Fibroblast of skin of left quadriceps (primary cell): ENCODE measurements around the gene UIMC1.
"Not testable (repeated sequence)": the region's sequence is repeated elsewhere in the genome, so short reads cannot be mapped to it uniquely, and the experiment has no call there.

Experiments used
- DNase-seq, 2 experiments: peaks; one replicate each; pipeline ENCODE4 v3.0.0-alpha.2; 2013; ENCODE audit warnings: low read depth in 2 of 2

The UIMC1 gene

DNA sequence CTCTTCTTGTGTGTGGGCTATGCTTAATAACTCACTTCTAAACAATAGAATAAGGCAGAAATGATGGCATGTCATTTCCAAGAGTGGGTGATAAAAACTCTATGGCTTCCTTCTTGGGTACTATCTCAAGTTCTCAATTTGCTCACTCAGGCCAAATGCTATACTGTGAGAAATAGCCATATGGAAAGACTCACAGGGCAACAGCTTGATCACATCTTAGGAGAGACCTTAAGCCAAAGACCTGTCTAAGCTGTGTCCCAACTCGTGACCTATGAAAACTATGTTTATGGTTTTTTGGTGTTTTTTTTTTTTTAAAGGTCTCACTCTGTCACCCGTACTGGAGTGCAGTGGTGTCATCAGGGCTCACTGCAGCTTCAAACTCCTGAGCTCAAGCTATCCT, 2.1 kb upstream of the UIMC1 start:
- DNase-seq, result no peak

DNA sequence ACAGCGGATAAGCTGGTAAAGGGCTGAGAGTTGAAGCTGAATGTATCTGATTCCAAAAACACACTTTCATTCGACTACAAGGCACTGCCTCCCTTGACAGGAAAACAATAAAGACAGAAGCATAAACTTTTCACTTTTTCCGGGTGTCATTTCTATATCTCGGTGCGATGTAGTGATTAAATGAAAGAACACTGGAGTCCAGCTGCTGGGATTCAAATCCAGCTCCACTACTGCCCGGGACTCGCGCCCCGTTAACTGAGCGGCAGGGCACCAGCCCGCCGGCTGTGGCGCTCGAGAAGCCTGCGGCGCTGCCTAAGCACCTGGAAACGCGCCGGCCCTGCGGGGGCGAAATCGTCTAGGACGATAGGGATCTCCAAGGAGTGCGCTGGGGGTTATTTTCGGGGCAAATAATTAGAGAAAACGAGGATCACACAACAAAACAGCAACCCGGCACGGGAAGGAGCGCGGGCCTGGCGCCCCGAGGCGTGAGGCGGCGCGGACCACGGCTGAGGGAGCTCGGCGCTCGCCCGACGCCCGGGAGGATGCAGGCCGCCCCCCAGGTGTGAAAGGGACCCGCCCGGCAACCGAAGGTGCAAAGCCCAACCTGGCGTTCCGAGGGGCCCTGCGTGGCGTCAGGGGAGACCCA, 837 bp downstream of the UIMC1 start:
- DNase-seq, result peak in 1 of 2 experiments; percentile 28

DNA sequence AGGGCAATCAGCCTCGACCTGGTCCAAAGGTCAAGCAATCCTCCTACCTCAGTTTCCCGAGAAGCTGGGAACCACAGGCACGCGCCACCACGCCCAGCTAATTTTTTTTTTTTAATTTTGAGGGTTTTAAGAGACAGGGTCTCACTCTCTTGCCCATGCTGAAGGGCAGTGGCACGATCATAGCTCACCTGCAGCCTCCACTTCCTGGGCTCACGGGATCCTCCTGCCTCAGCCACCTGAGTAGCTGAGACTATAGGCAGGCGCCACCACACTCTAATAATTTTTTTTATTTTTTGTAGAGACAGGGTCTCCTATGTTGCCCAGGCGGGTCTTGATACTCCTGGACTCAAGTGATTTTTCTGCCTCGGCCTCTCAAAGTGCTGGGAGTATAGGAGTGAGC, 1.6 kb downstream of the UIMC1 start:
- DNase-seq, result no peak

DNA sequence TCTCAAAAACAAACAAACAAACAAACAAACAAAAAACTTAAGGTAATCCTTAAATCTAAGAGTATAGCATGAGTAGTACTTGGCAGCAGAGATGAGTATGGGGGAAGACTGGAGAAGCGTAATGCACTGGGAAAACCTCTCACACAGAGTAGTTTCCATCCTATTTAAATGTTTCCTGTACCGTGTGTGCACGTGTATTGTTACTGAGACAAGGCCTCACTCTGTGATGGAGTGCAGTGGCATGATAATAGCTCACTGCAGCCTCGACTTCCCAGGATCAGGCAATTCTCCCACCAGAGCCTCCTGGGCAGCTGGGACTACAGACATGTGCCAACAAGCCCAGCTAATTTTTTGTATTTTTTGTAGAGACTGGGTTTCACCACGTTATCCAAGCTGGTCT, 2.9 kb downstream of the UIMC1 start:
- DNase-seq, result no peak

- DNase-seq, result not testable (repeated sequence)
These were observed 7.1 kb downstream of the UIMC1 start for GRCh38 chr5:176999526-176999925.

GRCh38 chr5:176998828-176999227, 7.8 kb downstream of the UIMC1 start:
- no peak for DNase-seq

DNA sequence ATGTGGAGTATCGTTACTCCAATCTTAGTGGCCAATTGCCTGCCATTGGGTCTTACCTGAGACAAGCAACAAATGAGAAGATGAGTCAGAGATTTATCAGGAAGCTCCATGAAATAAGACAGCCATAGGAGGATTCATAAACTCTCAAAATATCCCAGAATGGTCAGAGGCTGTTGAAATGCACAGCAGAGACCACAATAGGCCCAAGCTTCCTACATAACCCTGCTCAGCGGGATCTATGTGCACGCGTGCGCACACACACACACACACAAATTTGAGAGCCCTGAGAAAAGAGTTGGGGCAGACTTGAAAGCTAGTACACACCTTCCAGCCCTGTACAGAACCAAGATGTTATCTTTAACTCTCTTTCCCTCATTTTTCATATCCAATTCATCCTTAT, 9.8 kb downstream of the UIMC1 start:
- DNase-seq, result no peak

- DNase-seq, result peak; percentile 34 to 39
These were observed 10.4 kb downstream of the UIMC1 start for GRCh38 chr5:176995896-176996767.

DNA sequence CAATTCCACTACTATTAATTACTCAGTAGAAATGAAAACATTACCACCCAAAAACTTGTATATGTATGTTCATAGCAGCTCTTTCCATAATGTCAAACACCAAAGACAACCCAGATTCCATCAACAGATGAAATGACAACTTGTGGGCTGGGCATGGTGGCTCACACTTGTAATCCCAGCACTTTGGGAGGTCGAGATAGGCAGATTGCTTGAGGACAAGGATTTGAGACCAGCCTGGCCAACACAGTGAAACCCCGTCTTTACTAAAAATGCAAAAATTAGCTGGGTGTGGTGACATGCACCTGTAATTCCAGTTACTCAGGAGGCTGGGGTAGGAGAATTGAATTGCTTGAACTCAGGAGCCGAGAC, 11.5 kb downstream of the UIMC1 start:
- no peak for DNase-seq

- DNase-seq, result no peak
These were observed 12.0 kb downstream of the UIMC1 start for GRCh38 chr5:176994460-176995121.

GRCh38 chr5:176993081-176993480, 13.5 kb downstream of the UIMC1 start:
- not testable (repeated sequence) for DNase-seq

GRCh38 chr5:176987583-176987982, 19.0 kb downstream of the UIMC1 start:
- no peak for DNase-seq

DNA sequence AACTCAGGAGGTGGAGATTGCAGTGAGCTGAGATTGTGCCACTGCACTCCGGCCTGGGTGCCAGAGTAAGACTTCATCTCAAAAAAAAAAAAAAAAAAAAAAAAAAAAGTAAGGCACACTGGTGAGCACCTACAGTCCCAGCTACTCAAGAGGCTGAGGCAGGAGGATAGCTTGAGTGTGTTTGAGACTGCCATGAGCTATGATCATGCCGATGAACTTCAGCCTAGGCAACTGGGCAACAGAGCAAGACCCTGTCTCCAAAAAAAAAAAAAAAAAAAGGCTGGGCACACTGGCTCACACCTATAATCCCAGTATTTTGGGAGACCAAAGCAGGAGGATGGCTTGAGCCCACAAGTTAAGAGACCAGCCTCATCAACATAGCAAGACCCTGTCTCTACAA, 20.3 kb downstream of the UIMC1 start:
- DNase-seq, result no peak

GRCh38 chr5:176985516-176985915, 21.1 kb downstream of the UIMC1 start:
- no peak for DNase-seq

DNA sequence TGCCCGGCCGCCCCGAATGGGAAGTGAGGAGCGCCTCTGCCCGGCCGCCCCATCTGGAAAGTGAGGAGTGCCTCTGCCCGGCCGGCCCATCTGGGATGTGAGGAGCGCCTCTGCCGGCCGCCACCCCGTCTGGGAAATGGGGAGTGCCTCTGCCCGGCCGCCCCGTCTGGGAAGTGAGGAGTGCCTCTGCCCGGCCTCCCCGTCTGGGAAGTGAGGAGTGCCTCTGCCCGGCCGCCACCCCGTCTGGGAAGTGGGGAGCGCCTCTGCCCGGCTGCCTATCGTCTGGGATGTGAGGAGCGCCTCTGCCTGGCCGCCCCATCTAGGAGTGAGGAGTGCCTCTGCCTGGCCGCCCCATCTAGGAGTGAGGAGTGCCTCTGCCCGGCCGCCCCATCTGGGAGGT, 22.4 kb downstream of the UIMC1 start:
- not testable (repeated sequence) for DNase-seq

DNA sequence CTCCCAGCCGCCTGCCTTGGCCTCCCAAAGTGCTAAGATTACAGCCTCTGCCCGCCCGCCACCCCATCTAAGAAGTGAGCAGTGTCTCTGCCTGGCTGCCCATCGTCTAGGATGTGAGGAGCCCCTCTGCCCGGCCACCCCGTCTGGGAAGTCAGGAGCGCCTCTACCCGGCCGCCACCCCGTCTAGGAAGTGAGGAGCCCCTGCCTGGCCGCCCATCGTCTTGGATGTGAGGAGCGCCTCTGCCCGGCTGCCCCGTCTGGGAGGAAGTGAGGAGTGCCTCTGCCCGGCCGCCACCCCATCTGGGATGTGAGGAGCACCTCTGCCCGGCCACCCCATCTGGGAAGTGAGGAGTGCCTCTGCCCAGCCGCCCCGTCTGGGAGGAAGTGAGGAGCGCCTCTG, 23.0 kb downstream of the UIMC1 start:
- not testable (repeated sequence) for DNase-seq

- DNase-seq, result not testable (repeated sequence)
These were observed 23.5 kb downstream of the UIMC1 start for GRCh38 chr5:176983112-176983511.

DNA sequence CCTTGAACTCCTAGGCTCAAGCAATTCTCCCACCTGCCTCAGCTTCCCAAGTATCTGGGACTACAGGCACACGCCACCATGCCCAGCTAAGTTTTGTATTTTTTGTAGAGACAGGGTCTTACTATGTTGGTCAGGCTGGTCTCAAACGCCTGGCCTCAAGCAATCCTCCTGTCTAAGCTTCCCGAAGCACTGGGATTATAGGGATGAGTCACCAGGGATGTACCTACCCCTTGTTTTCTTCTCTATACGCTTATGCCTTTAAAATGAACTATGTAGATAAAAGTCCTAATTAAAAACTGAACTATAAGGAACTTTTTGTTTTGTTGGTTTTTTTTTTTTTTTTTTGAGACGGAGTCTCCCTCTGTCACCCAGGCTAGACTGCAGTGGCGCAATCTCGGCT, 25.8 kb downstream of the UIMC1 start:
- no peak for DNase-seq

DNA sequence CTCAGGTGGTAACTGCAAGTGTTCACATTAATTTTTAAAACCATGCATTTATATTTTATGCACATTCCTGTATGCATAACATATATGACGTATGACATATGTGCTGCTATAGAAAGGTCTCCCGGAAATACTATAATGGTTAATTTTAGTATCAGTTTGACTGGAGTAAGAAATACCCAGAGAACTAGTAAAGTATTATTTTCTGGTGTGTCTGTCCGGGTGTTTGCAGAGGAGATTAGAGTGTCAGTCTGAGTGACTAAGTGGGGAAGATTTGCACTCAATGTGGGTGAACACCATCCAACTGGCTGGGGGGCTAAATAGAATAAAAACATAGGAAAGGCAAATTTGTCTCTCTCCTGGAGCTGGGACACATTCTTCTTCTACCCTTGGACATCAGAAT, 26.9 kb downstream of the UIMC1 start:
- DNase-seq, result no peak

- DNase-seq, result no peak
These were observed 40.9 kb downstream of the UIMC1 start for GRCh38 chr5:176965633-176966032.

DNA sequence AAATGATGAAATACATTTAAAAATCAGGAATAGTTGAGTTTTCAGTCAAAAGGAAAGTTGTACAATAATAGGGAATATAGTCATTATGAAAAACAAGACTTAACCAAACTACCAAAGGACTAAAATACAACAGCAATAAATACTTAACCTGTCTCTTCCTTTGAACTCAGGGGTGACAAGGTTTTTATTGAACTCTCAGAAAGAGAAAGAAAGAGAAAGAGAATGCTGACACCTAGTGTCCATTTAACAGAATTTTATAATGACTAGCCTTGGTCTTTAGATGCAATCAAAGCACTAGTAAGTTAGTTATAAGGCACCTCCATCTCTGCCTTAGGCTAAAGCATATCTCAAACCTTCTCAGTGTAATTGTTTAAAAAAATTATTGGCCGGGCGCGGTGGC, 47.5 kb downstream of the UIMC1 start:
- DNase-seq, result peak; percentile 3 to 5

GRCh38 chr5:176956756-176957155, 49.8 kb downstream of the UIMC1 start:
- no peak for DNase-seq

GRCh38 chr5:176955895-176956294, 50.7 kb downstream of the UIMC1 start:
- peak; percentile 3 to 8 for DNase-seq
